Forelimb muscle (tissue), 1 donor: ENCODE measurements around the gene GINS1. TPM values are rescaled to one million over a fixed set of nuclear protein-coding genes. Genes with fewer than 3 reads are reported as not detected.

Experiments
- DNase-seq: peaks from one replicate; pipeline ENCODE4 v3.0.0-alpha.2; 2013; ENCODE audit warnings: low read depth
- polyA plus RNA-seq: library from polyadenylated mRNA; unstranded; fragments of 120-200 nt; gene quantifications from one replicate; pipeline ENCODE4 v1.2.1, GENCODE V29; 2013; ENCODE audit not compliant: insufficient read length

The GINS1 gene
- 5.4 TPM for polyA plus RNA-seq

DNA sequence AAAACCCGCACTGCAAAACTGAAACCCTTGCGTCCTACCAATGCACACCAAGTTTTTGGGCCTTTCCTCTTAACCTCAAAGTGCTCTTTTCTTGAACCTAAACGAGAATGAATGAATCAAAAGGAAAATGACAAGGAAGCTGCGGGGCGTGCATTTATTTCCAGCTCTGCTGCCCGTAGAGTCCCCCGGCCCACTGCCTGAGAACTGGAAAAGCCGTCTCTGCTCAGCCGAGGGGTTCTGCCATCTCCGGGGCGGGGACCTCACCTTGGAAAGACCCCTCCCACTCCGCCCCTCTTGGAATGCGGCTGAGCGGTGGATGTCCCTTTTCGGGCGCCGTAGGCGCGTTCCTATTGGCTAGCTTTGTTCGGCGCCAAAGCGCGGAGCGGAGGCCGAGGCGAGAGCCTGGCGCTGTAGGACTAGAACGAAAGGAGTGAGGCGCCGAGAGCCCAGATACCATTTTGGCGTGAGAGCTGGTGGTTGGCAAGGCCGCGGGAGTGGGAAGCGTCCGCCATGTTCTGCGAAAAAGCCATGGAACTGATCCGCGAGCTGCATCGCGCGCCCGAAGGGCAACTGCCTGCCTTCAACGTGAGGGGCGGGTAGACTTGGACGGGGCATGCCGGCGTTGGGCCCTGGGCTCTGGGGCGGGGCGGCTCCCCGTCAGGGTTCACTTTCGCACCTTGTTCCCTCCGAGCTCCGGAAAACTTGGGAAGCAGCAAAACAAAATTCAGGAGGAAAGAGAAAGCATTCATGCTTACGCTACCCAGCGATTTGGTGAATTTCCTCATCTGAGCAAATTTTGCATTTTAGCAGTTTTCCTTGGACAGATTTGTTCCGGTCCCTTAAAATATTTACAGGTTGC lies at the start of gene GINS1:
GINS1 (plus strand) TSS at position 363 of the 859 bp plus-strand sequence; CDS start at position 511, 148 bp downstream.
- DNase-seq = peak; percentile 65

DNA sequence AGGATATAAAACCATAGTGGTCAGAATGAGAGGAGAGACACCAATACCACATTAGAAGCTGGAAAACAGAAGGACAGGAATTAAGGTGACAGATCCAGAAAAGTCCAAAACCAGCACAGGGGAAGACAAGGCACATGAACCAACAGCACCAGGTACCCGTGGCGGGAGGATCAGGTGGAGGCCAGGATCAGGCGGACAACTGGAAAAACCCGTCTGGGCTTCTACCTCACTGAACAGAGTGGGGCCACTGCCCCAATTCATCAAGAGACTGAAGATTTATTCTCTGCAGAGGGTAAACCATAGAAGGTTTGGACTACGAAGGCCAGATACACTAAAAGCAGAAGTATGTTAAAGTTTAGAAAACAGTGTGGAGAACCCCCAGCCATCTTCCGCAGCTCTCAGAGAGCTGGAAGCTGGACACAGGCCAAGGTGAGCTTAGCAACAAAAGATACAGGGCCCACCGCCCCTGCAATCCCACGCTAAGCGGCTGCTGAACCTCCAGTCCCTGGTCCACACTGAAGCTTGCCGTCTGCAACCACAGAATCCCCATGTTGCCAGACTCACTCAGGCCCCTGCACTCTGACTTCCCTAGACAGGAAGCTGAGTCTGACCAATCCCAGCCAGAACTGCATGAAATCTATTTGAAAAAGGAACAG lies 46.7 kb upstream of the GINS1 start:
- no peak for DNase-seq

DNA sequence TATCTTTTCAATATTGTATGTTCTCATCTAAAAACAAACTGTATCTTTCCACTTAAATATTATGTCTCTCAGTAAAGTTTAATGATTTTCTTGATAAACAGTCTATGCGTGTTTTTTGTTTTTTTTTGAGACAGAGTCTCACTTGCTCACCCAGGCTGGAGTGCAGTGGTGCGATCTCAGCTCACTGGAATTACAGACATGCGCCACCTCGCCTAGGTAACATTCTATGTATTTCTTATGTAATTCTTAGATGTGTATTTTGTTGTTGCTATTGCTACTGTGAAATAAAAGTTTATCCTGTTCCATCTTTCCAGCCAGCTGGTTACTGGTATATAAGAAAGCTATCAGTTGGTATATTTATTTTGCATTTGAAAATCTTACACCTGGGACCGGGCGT lies 46.2 kb upstream of the GINS1 start:
- no peak for DNase-seq

DNA sequence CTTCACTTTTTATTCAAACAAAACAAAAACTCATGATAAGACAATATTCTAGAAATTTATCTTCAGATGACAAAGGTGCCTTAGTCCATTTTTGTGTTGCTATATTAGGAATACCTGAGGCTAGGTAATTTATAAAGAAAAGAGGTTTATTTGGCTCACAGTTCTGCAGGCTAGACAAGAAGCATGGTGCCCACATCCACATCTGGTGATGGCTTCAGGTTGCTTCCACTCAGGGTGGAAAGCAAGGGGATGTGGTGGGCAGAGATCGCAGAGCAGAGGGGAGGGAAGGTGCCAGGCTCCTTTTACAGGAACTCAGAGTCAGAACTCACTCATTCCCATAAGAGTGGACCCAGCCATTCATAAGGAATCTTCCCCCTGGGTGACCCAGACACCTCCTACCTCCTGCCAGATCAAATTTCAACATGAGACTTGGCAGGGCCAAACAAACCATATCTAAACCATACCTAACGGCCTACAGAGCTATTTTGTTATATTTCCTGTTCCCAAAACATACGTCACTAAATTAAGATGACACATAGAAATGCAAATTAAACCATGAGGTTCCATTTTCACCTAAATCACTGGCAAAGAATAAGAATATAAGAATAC lies 43.2 kb upstream of the GINS1 start:
- no peak for DNase-seq

DNA sequence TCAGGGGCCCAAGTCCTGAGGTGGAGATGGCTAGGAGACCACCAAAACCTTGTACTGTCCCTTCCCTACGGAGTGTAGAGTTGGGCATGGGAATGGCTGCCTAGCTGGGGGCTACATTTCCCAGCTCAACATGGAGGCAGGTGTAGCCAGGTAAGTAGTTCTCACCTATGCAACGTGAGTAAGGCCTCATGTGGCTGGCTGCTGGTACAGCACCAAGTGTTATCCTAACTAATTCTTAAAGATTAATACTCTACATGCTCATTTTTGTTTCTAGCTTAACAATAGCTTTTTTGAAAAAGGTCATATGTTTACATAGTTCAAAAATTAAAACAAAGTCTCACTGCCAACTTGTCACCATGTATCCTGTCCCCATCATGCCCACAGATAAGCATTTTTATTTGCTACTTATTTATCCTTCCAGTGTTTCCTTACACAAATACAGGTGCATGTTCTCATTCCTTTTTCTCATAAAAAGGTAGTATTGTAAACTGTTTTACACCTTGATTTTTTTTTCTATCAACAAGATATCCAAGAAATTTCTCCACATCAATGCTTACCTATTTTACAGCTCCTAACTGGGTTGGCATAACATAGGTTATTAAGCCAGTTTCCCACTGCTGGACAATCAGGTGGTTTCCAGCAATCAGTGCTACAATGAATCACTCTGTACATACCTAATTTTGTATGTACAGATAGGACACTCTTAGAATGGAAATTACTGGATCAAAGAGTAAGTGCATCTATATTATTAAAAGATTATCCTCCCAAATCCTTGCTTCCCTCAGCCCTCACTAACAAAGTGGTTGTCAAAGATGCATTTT lies 42.4 kb upstream of the GINS1 start:
- no peak for DNase-seq

GRCh38 chr20:25368526-25368925 lies 38.9 kb upstream of the GINS1 start:
- DNase-seq = no peak

- no peak for DNase-seq
These were observed 38.5 kb upstream of the GINS1 start for GRCh38 chr20:25368976-25369375.

DNA sequence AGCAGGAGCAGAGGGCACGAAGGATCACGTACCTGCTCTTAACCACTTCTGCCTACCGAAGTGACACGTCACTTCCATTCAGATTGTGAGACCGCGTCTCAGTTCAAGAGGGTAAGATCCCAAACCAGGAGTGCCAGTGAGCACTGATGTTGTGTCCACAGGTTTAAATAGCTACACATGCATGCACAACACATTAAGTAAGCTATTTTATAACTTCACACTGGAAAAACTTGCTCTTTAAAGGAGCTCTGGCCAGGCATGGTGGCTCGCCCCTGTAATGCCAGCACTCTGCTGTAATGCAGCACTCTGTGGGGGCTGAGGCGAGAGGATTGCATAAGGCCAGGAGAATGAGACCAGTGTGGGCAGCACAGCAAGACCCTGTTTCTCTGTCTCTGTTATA lies 37.9 kb upstream of the GINS1 start:
- no peak for DNase-seq

DNA sequence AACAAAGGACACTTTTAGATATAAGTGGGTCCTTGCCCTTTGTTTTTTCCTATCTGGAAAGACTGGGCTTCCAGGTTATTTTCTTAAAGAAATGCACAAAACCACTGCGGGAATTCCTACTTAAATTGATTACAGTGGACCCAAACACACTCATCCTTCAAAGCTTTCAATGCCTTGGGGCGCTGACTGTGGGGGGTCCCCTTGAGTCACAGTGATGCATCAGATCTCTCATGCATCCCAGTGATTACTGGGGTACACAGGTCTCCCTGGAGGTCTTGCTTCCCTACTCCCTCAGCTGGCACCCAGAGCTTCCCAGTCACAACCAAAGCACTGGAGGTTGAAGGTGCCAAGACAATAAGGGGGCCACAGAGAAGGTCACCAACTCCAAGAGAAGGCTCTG lies 37.5 kb upstream of the GINS1 start:
- DNase-seq = no peak

GRCh38 chr20:25372584-25373336 lies 34.7 kb upstream of the GINS1 start:
- DNase-seq = no peak

GRCh38 chr20:25374842-25375241 lies 32.6 kb upstream of the GINS1 start:
- DNase-seq = no peak

- DNase-seq = no peak
These were observed 31.2 kb upstream of the GINS1 start for GRCh38 chr20:25376236-25376635.

DNA sequence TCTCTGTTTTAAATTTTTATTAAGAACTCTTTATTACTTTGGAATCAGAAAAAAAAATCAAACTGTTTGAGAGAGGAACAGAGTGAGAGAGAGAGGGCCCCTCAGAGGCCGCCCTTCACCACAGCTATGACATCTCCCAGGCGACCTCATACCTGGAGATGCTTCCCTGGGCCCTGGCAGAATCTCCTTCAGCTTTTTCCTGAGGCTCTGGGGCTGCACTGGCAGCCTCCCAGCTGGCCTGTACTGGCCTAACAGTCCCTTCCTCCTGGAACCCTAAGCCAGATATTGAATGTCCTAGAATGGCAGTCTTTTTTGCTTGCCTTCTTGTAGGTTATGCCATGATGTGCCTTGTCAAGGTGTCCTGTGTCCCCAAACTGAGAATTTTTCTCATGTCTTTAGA lies 30.6 kb upstream of the GINS1 start:
- no peak for DNase-seq

DNA sequence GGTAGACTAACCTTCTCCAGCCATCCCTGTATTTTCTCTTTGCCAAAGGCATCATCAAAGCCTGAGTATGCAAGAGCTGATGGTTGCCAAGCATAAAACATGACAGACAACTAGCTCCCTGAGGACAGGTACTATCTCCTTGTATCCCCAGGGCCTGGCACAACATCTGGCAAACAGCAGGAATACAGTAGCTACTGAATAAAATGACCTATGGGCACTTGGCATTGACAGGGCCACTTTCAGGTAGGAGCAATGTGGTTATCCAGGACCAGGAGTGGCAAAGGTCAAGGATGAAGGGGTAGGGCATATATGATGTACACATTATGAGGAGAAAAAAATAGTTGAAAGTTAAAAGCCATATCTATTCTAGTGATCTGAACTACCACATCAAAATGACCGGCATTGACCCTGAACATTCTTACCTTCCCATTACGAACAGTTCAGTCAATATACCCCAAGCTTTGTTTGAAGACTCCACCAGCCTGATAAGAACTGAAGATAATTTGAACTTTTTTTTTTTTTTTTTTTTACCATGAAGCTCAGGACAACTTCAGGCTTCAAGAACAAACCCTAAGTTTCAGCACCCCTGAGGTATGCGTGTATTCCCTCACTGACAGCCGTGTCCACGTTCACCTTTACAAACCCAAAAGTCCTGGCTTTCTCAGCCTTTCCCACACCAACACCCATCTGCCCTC lies 29.1 kb upstream of the GINS1 start:
- DNase-seq = no peak

- no peak for DNase-seq
These were observed 28.4 kb upstream of the GINS1 start for GRCh38 chr20:25378884-25379733.

- no peak for DNase-seq
These were observed 26.4 kb upstream of the GINS1 start for GRCh38 chr20:25380945-25381614.

DNA sequence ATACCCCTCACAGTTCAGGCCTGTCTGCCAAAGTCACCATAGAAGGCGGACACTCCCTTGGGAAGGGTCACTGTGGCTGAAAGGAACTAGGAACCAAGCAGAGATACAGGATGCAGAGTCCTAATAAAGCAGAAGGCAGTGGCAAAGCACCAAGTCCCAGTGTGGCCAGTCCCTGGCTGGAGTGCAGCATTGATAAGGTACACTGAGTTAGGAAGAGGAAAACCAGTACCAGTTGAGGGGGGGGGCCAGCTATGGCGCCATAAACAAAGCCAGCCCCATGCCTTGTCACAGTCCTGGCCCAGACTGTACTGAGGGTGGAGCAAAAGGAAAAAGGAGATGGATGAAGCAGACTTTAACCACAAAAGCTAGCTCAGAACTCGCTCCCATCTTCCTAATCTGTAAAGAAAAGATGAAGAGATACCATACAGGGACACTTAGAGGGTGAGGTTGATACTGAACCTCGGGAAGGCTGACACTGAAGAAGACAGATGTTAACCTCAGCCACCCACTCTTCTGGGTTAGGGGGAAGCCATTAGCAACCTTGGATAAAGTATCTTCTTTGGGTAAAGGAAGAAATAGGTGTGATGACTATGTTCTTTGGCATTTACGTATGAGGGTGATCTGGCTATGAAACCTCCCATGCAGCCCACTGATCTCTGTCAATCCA lies 24.6 kb upstream of the GINS1 start:
- no peak for DNase-seq

DNA sequence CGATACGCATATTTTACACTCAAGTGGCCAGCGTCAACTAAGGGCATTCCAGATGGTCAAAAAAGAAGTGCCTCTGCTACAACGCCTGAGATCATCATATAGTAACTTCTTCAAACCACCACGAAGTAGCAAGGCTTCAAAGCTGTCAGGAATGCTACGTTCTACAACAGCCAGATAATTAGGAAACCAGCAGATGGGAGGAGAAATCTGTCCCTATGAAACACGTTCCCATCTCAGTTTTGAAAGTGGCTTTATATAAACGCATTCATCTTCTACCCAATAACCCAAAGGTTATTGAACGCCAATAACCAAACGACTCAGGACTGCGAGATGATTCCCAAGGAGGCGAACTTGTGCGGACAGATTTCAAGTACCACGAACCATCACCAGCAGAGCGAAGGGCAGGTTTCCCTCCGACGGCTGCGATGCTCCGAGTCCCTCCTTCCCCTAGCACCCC lies 18.0 kb upstream of the GINS1 start:
- no peak for DNase-seq
